T follicular helper cell (primary cell): ENCODE data around the gene SLC66A3.
A peak's percentile ranks its signal among the peaks of the same experiment; 100 is the strongest.

Experiments
- DNase-seq: peaks from one replicate; pipeline ENCODE4 v3.0.0-alpha.2; 2020; ENCODE audit warnings: low read depth
- total RNA-seq, 2 experiments: gene quantifications; one replicate each; lab custom pipeline; 2026; lab: John Stamatoyannopoulos, UW

The SLC66A3 gene
- total RNA-seq: 10.7 to 32.5 reads per million in 2 experiments

DNA sequence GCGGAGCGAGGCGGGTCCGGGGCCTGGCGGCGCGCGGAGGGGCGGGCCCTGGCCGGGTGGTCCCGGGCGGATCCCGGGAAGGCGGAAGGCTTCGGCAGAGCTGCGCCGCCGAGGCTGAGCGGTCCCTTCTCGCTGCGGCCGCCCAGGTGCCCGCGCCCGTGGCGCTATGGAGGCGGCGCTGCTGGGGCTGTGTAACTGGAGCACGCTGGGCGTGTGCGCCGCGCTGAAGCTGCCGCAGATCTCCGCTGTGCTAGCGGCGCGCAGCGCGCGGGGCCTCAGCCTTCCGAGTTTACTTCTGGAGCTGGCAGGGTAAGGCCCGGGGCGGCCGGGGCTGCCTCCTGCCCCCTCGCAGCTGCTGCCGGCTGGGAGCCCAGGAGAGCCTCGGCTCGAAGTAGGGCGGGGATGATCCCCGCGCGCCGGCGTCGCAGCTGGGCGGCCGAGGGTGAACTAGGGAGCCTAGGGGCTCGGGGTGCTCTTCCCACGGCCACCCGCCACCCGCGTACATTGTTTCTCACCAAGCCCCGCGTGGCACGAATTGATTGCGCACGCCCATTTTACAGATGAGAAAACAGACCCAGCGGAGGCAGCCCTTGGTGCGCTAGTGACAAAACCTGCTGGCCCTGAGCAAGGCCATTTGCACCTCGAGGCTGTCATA is at the start of gene SLC66A3:
Gene SLC66A3 (plus strand): TSS at position 87 of the 655 bp plus-strand sequence. CDS start 80 bp downstream, at position 167.
- no peak for DNase-seq

GRCh38 chr2:11109002-11109401 is 46.3 kb upstream of the SLC66A3 start:
- DNase-seq: no peak

DNA sequence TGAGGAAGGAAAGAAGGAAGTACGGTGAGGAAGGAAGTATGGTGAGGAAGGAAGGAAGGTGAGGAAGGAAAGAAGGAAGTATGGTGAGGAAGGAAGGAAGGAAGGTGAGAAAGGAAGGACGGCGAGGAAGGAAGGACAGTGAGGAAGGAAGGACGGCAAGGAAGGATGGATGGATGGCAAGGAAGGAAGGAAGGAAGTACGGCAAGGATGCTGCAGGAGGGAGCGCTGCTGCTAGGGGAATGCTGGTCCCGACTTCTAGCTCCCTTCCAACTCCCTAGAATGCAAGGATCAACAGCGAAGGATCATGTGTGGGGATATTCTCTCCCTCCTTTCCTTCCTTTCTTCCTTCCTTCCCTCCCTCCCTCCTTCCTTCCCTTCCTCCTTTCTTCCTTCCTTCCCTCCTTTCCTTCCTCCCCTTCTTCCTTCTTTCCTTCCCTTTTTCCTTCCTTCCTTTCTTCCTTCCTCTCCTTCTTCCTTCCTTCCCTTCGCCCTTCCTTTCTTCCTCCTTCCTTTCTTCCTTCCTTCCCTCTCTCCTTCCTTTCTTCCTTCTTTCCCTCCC is 42.3 kb upstream of the SLC66A3 start:
- no peak for DNase-seq

DNA sequence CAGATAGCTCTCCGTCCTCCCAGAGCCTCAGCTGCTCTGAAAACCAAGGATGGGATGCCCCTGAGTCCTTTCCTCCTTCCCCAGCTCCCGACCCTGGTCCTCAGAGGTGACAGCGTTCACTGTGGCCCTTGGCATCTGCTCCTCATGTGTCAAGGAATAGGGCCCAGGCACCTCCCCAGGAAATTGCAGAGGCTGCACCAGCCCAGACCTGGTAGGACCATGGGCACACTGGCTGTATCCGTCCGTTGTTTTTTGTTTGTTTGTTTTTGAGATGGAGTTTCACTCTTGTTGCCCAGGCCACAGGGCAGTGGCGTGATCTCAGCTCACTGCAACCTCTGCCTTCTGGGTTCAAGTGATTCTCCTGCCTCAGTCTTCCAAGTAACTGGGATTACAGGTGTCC is 37.5 kb upstream of the SLC66A3 start:
- DNase-seq: no peak

DNA sequence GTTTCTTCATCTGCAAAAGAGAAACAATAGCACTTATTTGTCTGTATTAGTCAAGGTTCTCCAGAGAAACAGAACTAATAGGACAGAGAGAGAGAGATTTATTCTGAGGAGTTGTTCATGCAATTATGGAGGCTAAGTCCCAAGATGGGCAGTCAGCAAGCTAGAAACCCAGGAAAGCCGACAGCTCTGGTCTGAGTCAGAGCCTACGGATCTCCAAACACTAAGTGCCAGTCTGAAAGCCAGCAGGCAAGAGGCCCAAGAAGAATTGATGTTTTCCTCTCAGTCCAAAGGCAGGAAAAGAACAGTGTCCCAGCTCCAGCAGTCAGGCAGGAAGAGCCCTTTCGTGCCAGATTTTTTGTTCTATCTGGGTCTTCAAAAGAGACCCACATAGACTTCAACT is 36.5 kb upstream of the SLC66A3 start:
- no peak for DNase-seq

- no peak for DNase-seq
Observed at GRCh38 chr2:11121099-11121822, 34.0 kb upstream of the SLC66A3 start.

DNA sequence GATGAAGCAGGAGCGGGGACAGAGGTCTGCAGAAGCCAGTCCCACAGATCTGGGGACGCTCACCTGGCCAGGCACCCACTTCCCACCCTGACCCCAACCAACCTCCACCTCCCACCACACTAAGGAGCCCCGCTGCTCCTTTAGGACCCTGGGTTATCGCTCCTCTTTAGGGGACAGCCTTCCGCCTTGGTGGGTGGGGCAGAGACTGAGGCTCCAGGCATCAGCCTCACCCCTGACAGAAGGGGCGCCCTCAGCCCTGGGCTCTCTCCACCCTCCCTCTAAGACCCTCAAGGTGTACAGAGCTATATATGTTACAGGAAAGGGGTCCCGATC is 33.5 kb upstream of the SLC66A3 start:
- DNase-seq: no peak

GRCh38 chr2:11122380-11122779 is 32.9 kb upstream of the SLC66A3 start:
- no peak for DNase-seq

DNA sequence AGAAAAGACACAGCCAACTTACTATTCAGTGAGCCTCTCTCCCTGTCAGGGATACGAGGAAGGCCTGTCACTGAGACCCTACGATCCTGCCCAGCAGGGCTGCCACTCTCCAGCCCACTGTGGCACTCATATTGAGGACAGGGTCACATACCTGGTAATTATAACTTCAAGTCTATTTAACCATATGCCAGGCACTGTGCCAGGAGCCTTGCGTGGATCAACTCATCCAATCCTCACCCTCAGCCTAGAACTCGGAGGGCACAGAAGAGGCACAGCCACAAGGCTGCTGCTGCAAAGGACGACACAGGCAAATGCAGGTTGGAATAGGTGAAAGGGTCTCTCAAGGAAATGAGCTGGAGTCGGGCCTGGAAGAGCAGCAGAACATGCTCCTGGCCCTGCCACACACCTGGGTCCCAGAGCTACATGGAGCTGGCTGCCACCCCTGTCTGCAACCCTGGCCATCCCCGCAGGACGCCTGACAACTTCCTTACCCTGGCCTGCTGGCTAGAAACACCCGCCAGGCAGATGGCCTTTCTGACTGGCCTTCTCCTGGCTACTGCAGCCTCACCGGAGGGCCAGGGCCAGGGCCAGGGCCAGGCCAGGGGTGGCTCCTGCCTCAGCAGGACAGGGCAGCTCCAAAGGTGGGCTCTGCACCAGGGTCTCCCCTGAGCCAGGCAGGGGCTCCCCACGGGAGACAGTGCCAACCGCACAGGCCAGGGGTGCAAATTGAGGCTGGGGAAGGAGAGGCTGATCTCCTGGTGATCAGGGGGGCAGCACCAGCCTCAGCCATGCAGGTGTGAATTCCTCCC is 32.1 kb upstream of the SLC66A3 start:
- no peak for DNase-seq

GRCh38 chr2:11123856-11124759 is 31.2 kb upstream of the SLC66A3 start:
- DNase-seq: peak; percentile 58

DNA sequence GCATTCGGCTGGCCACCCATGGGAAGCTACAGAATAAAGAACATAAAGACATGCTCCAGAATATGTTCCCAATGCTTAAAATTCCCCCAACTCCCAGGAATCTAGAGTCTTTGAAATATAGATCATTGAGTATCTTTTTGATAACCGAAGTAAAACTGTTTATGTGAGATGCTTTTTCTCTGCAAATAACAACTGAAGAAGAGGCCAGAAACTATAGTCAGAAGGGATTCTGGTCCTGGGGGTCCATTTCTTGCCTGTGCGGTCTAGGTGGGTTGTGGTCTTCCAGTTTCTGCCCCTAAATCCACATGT is 30.6 kb upstream of the SLC66A3 start:
- DNase-seq: no peak

DNA sequence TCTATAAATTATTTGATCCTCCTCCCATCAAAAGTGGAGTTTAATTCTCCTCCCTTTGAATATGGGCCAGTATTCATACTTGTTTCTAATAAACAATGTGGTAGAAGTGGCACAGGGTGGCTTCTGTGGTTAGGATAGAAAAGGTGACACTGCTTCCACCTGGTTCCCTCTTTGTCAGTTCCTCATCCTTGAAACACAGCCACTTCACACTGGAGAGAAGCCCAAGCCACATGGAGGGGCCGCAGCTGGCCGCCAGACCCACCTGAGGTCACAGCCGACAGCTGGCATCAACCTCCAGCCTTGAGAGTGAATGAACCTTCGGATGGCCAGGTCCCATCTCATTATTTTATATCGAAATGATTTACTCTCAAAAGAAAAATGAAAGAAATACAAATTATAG is 27.5 kb upstream of the SLC66A3 start:
- DNase-seq: no peak

- DNase-seq: no peak
Observed at GRCh38 chr2:11128243-11128951, 26.9 kb upstream of the SLC66A3 start.

GRCh38 chr2:11129598-11130449 is 25.4 kb upstream of the SLC66A3 start:
- DNase-seq: peak; percentile 80

GRCh38 chr2:11131166-11131920 is 23.9 kb upstream of the SLC66A3 start:
- DNase-seq: no peak

GRCh38 chr2:11132036-11132671 is 23.1 kb upstream of the SLC66A3 start:
- no peak for DNase-seq

DNA sequence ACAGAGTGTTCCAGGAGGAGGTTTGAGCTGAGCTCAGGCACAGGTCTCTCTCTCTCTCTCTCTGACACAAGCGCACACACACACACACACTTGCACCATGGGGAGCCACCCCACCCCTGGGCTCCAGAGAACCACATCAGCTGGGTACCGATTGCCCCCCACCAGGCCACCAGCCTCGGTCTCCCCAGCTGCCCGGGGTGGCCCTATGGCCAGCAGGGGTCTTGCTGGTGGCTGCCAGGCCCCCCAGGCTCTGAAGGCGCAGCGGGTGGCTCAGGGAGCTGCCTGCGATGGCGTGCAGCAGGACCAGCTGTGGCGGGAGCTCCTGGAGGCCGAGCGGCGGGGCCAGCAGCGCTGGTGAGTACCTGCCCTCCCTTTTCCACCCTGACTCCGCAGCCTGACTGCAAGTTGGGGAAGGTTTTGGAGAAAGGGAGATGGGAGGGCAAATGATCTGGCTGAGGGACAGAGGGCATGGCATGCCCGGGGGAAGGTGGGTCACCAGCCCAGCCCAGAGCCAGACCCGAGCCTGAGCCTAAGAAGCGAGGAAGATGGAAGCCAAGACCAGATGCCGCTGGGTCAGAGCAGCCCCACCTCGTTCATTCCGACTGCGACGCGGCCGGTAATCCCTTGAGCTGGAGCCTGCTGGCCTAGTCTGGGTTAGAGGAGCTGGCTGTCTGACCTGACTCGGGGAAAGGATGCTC is 21.9 kb upstream of the SLC66A3 start:
- no peak for DNase-seq

DNA sequence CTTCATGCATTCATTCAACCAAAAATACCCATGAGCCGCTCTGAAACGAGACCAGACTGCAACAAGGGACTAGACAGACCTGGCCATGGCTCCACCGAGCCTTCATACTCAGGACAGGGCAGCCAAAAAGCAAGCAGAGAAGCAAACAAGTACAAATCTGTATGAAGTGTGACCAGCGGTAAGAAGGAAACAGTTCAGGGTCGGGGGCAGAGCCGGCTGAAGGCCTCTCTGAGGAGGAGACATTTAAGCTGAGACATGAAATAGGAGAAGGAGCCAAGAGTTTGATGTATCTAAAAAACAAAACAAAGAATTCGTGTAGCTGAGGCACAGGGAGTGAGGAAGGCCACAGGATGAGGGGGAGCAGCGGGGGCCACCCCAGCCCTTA is 21.3 kb upstream of the SLC66A3 start:
- no peak for DNase-seq
